Measurements from ENCODE around the gene SKI. TPM values are rescaled to one million over a fixed set of nuclear protein-coding genes. Genes with fewer than 3 reads are reported as not detected.

SKI gene
- total and polyA plus RNA-seq, 2 donors (not counting 1 experiment from before 2014, with no cell fraction given) = 11.6 to 21.8 TPM

- TF ChIP-seq CTCF (conservative IDR thresholded peaks at IDR 0.05 in 1 of 2, IDR thresholded peaks at IDR 0.05 in 1 of 2; ENCODE audit: low read depth in 1 of 2, low read length in 2 of 2) = no peak
- no peak for TF ChIP-seq EZH2 (IDR thresholded peaks at IDR 0.05; ENCODE audit: low read length, missing control alignments)
- H4K20me1 ChIP-seq (ENCODE audit: control insufficient read depth, extremely low read depth, insufficient read depth, low read length) = no peaks in the 10 kb centered on the region
Measured at GRCh38 chr1:2248127-2248826, 20.2 kb downstream of the SKI start.

GRCh38 chr1:2248854-2249558, 20.9 kb downstream of the SKI start:
- no peak for TF ChIP-seq EZH2 (IDR thresholded peaks at IDR 0.05; ENCODE audit: low read length, missing control alignments)
- TF ChIP-seq CTCF (conservative IDR thresholded peaks at IDR 0.05 in 1 of 2, IDR thresholded peaks at IDR 0.05 in 1 of 2; ENCODE audit: low read depth in 1 of 2, low read length in 2 of 2) = no peak
- H3K9ac ChIP-seq (ENCODE audit: insufficient read depth, low read length) = no peak overlapping the region
- no peaks in the 10 kb centered on the region for H3K27me3 ChIP-seq (ENCODE audit: control insufficient read depth, insufficient read depth, low read length)
- H3K4me3 ChIP-seq (replicated peaks in 1 of 4; ENCODE audit: control extremely low read depth in 1 of 4, insufficient read depth in 1 of 4, low read depth in 3 of 4, low read length in 4 of 4) = no peak overlapping the region
- no peak for DNase-seq (ENCODE audit: low read depth in 2 of 2)
- H3K36me3 ChIP-seq (ENCODE audit: control insufficient read depth, insufficient read depth, low read length) = peaks cover 3% of the 10 kb centered on the region
- no peak overlapping the region for H3K4me2 ChIP-seq (ENCODE audit: extremely low read depth, insufficient read depth, low read length)
- H3K27ac ChIP-seq (ENCODE audit: insufficient read depth, low read length) = no peak overlapping the region
- H3K9me3 ChIP-seq (ENCODE audit: control insufficient read depth, insufficient read depth, low read depth, low read length) = no peaks in the 10 kb centered on the region
- peaks cover 2% of the 10 kb centered on the region for H3K4me1 ChIP-seq (ENCODE audit: control insufficient read depth, extremely low read depth, insufficient read depth, low read length)
- no peak overlapping the region for H2AFZ ChIP-seq (ENCODE audit: low read length)
- peaks cover 98% of the 10 kb centered on the region for H3K79me2 ChIP-seq (ENCODE audit: control insufficient read depth, insufficient read depth, low read length)
- no peaks in the 10 kb centered on the region for H4K20me1 ChIP-seq (ENCODE audit: control insufficient read depth, extremely low read depth, insufficient read depth, low read length)

More at GRCh38 chr1:2248127-2248826, 20.2 kb downstream of the SKI start:
- Histone ChIP-seq H3K79me2 (ENCODE audit: control insufficient read depth, insufficient read depth, low read length) (peaks cover 98% of the 10 kb centered on the region), H3K4me1 (ENCODE audit: control insufficient read depth, extremely low read depth, insufficient read depth, low read length) (peaks cover 7% of the 10 kb centered on the region), H3K9ac (ENCODE audit: insufficient read depth, low read length) (no peak overlapping the region), H3K27me3 (ENCODE audit: control insufficient read depth, insufficient read depth, low read length) (no peaks in the 10 kb centered on the region), H3K9me3 (ENCODE audit: control insufficient read depth, insufficient read depth, low read depth, low read length) (no peaks in the 10 kb centered on the region), H2AFZ (ENCODE audit: low read length) (no peak overlapping the region), H3K36me3 (ENCODE audit: control insufficient read depth, insufficient read depth, low read length) (peaks cover 3% of the 10 kb centered on the region), H3K4me3 (replicated peaks in 1 of 4; ENCODE audit: control extremely low read depth in 1 of 4, insufficient read depth in 1 of 4, low read depth in 3 of 4, low read length in 4 of 4) (no peak overlapping the region), H3K4me2 (ENCODE audit: extremely low read depth, insufficient read depth, low read length) (peak overlapping the region; percentile 44), H3K27ac (ENCODE audit: insufficient read depth, low read length) (no peak overlapping the region)
- no peak for DNase-seq (ENCODE audit: low read depth in 2 of 2)

- Histone ChIP-seq H3K27ac (ENCODE audit: insufficient read depth, low read length) (no peak overlapping the region), H3K9me3 (ENCODE audit: control insufficient read depth, insufficient read depth, low read depth, low read length) (no peaks in the 10 kb centered on the region), H3K36me3 (ENCODE audit: control insufficient read depth, insufficient read depth, low read length) (peaks cover 3% of the 10 kb centered on the region), H4K20me1 (ENCODE audit: control insufficient read depth, extremely low read depth, insufficient read depth, low read length) (no peaks in the 10 kb centered on the region), H3K4me2 (ENCODE audit: extremely low read depth, insufficient read depth, low read length) (no peak overlapping the region), H3K27me3 (ENCODE audit: control insufficient read depth, insufficient read depth, low read length) (no peaks in the 10 kb centered on the region), H2AFZ (ENCODE audit: low read length) (no peak overlapping the region), H3K9ac (ENCODE audit: insufficient read depth, low read length) (no peak overlapping the region), H3K4me3 (replicated peaks in 1 of 4; ENCODE audit: control extremely low read depth in 1 of 4, insufficient read depth in 1 of 4, low read depth in 3 of 4, low read length in 4 of 4) (no peak overlapping the region), H3K4me1 (ENCODE audit: control insufficient read depth, extremely low read depth, insufficient read depth, low read length) (peaks cover 2% of the 10 kb centered on the region), H3K79me2 (ENCODE audit: control insufficient read depth, insufficient read depth, low read length) (peaks cover 98% of the 10 kb centered on the region)
- no peak for TF ChIP-seq EZH2 (IDR thresholded peaks at IDR 0.05; ENCODE audit: low read length, missing control alignments)
- no peak for TF ChIP-seq CTCF (conservative IDR thresholded peaks at IDR 0.05 in 1 of 2, IDR thresholded peaks at IDR 0.05 in 1 of 2; ENCODE audit: low read depth in 1 of 2, low read length in 2 of 2)
- no peak for DNase-seq (ENCODE audit: low read depth in 2 of 2)
Measured at GRCh38 chr1:2249559-2249906, 21.4 kb downstream of the SKI start.
